GM13977 (cell line): ENCODE results near the gene RASGRP3.

Source experiments
- DNase-seq: peaks from one replicate; pipeline ENCODE4 v3.0.0; 2012; ENCODE audit warnings: low spot score
- in situ Hi-C: fragments of 300-500 bp; cut with MboI; formaldehyde crosslinking; loops from one replicate; pipeline ENCODE4 v1.12.0; 2022; ENCODE audit warnings: low sequenced_read_pairs, low pct_unique_long_range_greater_than_20kb, mixed read lengths, inconsistent platforms; ENCODE audit not compliant: unreplicated experiment
- TF ChIP-seq, protein P1 (sequence below): IDR thresholded peaks from 2 replicates; pipeline ENCODE4 v1.5.1; 2012; ENCODE audit warnings: mild to moderate bottlenecking, control low read depth; ENCODE audit not compliant: insufficient read depth; ENCODE audit errors: extremely low read depth, missing control alignments

RASGRP3 gene

DNA sequence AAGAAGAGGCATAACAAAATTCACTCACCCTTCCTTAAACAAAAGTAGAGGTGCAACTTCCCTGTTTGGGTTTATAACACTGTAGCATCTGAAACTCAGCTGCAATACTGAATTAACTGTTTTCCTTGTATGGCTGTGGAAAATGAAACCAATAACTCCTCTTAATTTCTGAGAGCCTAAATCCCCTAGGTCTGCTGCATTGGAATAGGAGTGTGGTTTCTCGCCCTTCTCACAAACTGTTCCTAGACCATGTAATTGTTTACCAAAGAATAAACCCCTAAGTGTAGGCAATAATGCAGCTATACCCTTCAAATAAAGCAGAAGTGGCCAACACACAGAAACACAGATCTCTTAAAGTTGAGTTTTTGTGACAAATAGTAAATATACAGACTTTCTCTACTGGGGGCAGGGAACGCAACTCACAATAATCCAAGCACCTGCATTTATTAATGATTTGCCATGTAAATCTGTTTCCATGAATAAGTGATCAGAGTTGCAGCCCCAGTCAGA lies 52.0 kb downstream of the RASGRP3 start:
- no peak for DNase-seq
- TF ChIP-seq, protein P1, sequence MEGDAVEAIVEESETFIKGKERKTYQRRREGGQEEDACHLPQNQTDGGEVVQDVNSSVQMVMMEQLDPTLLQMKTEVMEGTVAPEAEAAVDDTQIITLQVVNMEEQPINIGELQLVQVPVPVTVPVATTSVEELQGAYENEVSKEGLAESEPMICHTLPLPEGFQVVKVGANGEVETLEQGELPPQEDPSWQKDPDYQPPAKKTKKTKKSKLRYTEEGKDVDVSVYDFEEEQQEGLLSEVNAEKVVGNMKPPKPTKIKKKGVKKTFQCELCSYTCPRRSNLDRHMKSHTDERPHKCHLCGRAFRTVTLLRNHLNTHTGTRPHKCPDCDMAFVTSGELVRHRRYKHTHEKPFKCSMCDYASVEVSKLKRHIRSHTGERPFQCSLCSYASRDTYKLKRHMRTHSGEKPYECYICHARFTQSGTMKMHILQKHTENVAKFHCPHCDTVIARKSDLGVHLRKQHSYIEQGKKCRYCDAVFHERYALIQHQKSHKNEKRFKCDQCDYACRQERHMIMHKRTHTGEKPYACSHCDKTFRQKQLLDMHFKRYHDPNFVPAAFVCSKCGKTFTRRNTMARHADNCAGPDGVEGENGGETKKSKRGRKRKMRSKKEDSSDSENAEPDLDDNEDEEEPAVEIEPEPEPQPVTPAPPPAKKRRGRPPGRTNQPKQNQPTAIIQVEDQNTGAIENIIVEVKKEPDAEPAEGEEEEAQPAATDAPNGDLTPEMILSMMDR, result no peak
- in situ Hi-C loops, result no loop called here

DNA sequence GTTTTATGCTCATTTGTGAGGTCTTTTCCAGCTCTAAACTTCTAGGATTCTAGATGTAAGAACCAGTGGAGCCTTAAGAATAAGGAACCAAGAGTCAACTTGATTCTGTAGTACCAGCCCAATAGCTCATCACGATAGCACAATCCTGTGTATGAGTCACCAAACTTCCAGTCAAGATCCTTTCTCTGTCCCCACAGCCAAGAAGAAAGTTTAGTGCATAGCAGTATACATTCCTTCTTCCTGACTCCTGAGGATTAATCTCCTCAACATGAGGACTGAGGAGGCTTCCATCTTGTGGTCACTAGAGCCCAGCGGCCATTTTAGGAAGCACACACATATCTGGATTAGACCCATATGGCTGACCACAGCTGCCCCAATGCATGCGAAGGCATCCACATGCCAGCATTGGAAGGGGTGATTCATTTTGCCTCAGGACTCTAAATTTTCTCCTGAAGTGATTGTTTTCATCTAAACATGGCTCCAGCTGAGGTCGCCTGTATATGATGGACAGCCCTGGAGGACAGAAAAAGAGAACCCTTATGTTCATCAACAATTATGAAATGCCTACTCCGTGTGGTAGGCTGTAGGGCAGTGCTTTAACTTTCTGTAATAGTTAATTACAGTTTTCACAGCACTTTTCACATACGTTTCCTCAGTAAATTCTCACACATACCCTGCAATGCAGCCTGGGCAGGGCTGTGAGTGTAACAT lies 53.5 kb downstream of the RASGRP3 start:
- TF ChIP-seq, protein P1, result no peak
- in situ Hi-C loops, result no loop called here
- DNase-seq, result no peak

DNA sequence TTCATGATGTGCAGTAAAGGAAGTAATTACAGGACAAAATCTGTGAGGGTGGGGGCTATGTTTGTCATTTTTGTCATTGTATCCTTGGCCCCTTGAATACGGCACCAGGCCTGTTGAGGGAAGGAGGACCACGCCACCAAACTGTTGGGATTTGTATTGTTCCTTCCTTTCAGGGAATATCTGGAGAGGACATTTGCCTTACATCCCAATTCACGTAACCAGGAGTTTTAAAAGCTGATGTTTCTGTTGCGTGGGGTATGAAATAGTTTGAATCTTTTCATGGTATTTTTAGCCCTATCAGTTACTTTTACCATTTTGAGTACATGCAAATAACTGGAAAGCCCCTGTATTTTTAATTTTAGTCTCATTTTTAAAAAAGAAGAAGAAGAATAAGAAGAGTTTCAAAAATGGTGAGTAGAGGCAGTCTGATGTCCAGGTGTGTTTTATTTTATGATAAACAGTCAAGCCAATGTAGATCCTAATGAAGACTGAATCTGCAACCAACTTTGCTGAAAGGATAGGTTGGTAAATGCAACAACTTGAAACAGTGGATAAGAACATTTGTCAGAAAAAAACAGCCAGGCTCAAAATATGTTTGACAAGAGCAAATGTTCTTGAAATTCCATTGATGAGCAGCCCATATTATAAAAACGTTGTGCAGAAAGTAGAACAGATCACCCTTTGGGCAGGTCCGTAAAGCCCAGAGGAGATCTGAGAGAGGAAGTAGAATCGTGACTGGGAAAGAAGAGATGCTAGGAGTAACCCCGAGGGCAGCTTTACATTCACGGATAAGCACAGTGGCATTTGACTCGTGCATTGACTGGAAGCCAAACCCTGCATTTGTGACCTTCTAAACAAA lies 54.5 kb downstream of the RASGRP3 start:
- DNase-seq, result no peak
- in situ Hi-C loops, result no loop called here
- TF ChIP-seq, protein P1, result no peak

DNA sequence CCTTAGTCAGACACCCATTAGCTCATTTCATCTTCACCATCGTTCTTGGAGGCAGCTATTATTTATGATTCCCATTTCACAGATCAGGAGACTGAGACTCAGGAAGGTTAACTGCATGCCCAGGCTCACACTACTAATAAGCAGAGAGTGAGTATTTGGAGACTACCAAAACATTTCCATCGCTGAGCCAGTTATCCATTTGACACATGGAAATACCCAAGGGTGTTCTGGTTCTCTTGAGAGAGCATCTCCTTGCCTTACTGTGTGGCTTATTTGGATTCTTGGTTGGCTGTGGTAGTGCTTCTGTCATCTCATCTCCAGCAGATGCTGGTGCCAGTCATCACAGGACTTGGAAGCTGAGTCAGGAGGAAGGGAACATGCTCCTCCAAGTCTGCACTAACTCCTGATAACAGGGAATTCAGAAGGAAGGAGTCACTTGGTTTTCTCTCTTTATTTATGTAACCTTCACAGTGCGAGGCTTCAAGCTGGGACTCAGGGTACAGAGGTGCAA lies 55.2 kb downstream of the RASGRP3 start:
- no peak for DNase-seq
- TF ChIP-seq, protein P1, result no peak
- in situ Hi-C loops, result no loop called here

DNA sequence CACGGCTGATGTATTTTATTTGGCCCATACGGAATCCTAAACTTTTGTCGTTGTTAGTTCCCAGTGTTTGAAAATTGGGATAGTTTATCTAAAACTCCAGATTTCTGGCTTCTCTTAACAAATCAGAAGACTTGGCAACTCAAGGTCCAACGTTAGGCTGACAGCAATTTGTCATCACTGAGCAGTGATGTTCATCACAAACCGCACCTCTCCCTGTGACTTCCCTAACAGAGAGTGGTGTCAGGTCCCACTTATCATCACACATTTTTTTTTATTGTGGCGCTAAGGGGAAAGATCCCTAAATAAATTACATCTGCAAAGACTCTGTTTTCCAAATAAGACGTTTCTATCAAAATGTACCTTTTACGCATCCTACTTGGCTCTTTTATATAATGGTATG lies 55.7 kb downstream of the RASGRP3 start:
- TF ChIP-seq, protein P1, result no peak
- DNase-seq, result no peak
- in situ Hi-C loops, result no loop called here

DNA sequence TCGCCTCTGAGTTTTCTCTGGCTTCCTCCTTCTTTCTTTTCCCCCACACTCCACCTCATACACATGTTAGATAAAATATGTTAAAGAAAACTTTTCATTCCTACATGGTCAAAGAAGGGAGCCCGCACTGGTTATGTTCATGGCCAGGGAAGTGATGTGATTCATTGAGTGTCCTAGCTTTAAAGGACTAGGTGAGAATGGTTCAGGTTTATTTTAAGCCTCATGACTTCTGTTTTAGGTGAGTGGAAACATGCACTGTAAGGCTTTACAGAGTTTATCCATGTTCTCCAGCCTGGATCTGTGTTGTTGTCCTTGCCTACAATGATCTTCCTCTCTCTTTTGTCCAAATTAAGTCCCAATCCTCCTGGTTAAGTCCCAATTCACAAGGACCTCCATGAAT lies 56.5 kb downstream of the RASGRP3 start:
- TF ChIP-seq, protein P1, result no peak
- in situ Hi-C loops, result no loop called here
- no peak for DNase-seq
